Measurements from ENCODE around the gene HIKESHI.

Gene HIKESHI

DNA sequence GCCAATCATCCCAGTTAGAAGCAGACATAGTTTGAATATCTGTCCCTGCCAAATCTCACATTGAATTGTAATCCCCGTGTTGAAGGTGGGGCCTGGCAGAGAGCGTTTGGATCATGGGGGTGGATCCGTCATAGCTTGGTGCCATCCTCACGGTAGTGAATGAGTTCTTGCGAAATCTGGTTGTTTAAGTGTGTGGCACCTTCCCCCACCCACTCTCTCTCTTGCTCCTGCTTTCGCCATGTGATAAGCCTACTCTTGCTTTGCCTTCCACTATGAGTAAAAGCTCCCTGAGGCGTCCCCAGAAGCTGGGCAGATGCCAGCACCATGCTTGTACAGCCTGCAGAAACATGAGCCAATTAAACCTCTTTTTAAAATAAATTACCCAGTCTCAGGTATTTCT, 67.6 kb downstream of the HIKESHI start:
- no peaks in the 10 kb centered on the region; the same call in 1 of the 2 replicates for H3K9me3 ChIP-seq
- no peak overlapping the region for H3K4me3 ChIP-seq (ENCODE audit: low read depth, low read length)
- no peaks in the 10 kb centered on the region; the same call in 1 of the 2 replicates for H3K4me1 ChIP-seq
- no peaks in the 10 kb centered on the region for H3K36me3 ChIP-seq
- TF ChIP-seq, protein P1, sequence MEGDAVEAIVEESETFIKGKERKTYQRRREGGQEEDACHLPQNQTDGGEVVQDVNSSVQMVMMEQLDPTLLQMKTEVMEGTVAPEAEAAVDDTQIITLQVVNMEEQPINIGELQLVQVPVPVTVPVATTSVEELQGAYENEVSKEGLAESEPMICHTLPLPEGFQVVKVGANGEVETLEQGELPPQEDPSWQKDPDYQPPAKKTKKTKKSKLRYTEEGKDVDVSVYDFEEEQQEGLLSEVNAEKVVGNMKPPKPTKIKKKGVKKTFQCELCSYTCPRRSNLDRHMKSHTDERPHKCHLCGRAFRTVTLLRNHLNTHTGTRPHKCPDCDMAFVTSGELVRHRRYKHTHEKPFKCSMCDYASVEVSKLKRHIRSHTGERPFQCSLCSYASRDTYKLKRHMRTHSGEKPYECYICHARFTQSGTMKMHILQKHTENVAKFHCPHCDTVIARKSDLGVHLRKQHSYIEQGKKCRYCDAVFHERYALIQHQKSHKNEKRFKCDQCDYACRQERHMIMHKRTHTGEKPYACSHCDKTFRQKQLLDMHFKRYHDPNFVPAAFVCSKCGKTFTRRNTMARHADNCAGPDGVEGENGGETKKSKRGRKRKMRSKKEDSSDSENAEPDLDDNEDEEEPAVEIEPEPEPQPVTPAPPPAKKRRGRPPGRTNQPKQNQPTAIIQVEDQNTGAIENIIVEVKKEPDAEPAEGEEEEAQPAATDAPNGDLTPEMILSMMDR (IDR thresholded peaks at IDR 0.05; ENCODE audit: low read depth, low read length), result no peak
- no peak for DNase-seq
- H3K27me3 ChIP-seq, result no peaks in the 10 kb centered on the region

GRCh38 chr11:86370171-86370570, 68.1 kb downstream of the HIKESHI start:
- DNase-seq, result no peak
- Histone ChIP-seq H3K36me3 (no peaks in the 10 kb centered on the region), H3K9me3 (no peaks in the 10 kb centered on the region; the same call in 1 of the 2 replicates), H3K4me3 (ENCODE audit: low read depth, low read length) (no peak overlapping the region), H3K4me1 (no peaks in the 10 kb centered on the region; the same call in 1 of the 2 replicates), H3K27me3 (no peaks in the 10 kb centered on the region)
- TF ChIP-seq, protein P1 (IDR thresholded peaks at IDR 0.05; ENCODE audit: low read depth, low read length), result no peak

DNA sequence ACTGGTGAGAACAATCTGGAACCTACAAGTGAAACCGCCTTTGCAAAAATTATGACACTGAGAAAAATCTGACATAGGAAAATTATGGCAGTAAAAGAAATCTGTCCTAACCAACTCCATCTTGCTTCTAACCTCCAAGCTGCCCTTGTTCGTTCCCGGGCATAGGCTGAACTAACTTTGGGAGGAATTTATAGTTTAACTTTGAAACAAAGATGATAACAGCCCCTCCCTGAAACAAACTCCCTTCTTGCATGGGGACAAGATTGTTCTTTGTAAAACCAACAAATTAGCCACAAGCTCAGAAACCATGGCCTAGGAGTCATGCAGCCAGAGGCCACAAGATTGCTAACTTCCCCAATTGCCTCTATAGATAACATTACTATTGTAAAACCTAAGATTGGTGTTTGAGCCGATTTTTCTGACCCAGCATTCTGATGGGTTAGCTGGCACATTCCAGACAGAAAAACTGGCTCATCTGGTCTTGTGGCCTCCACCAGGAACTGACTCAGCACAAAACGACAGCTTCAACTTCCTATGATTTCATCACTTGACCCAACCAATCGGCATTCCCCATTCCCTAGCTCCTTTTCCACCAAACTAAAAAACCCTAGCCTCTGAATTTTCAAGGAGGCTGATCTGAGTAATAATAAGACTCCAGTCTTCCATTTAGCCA, 69.0 kb downstream of the HIKESHI start:
- H3K9me3 ChIP-seq, result no peaks in the 10 kb centered on the region; the same call in 1 of the 2 replicates
- TF ChIP-seq, protein P1 (IDR thresholded peaks at IDR 0.05; ENCODE audit: low read depth, low read length), result no peak
- no peak overlapping the region for H3K4me3 ChIP-seq (ENCODE audit: low read depth, low read length)
- H3K27me3 ChIP-seq, result no peaks in the 10 kb centered on the region
- no peaks in the 10 kb centered on the region; the same call in 1 of the 2 replicates for H3K4me1 ChIP-seq
- H3K36me3 ChIP-seq, result no peaks in the 10 kb centered on the region
- no peak for DNase-seq

- Histone ChIP-seq H3K36me3 (no peaks in the 10 kb centered on the region), H3K4me3 (ENCODE audit: low read depth, low read length) (no peak overlapping the region), H3K4me1 (no peaks in the 10 kb centered on the region; the same call in 1 of the 2 replicates), H3K9me3 (no peaks in the 10 kb centered on the region; the same call in 1 of the 2 replicates), H3K27me3 (no peaks in the 10 kb centered on the region)
- TF ChIP-seq, protein P1 (IDR thresholded peaks at IDR 0.05; ENCODE audit: low read depth, low read length), result no peak
- DNase-seq, result no peak
Observed at GRCh38 chr11:86372041-86372440, 70.0 kb downstream of the HIKESHI start.

DNA sequence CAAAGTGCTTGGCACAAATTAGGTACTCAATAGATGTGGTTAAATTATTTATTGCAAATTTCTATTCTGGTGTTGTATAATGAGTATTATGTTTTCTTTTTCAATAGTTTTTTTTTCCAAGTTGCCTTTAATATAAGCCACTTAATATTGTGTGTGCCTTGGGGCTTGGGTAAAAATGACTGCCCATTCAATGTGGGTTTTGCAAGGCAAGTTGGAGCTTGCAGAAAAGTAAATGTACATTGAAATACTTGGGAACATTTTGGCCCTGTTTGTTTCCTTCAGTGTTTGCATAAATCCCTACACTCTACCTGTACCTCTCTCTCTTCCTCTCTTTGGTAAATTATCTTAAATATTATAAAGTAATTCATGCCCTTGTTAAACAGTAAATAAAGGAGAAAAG, 70.5 kb downstream of the HIKESHI start:
- DNase-seq, result no peak
- Histone ChIP-seq H3K4me1 (no peaks in the 10 kb centered on the region; the same call in 1 of the 2 replicates), H3K36me3 (no peaks in the 10 kb centered on the region), H3K9me3 (no peaks in the 10 kb centered on the region; the same call in 1 of the 2 replicates), H3K4me3 (ENCODE audit: low read depth, low read length) (no peak overlapping the region), H3K27me3 (no peaks in the 10 kb centered on the region)
- TF ChIP-seq, protein P1 (IDR thresholded peaks at IDR 0.05; ENCODE audit: low read depth, low read length), result no peak

DNA sequence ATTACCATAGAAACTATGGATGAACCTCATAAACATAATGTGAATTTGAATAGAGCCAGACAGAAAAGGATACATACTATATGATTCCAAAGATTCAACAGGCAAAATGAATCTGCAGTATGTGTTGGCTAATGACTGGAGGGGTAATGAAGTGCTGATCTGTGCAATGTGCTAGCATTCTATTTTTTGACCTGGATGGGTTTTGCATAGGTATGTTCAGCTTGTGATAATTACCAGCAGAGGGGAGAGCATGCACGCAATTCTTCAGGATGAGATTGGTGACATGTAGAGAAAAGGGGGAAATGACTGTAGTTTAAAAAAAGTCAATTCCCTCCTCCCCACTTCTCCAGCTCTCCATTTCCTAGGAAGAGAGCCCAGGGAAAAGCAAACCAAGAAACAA, 72.0 kb downstream of the HIKESHI start:
- no peaks in the 10 kb centered on the region; the same call in 1 of the 2 replicates for H3K9me3 ChIP-seq
- H3K36me3 ChIP-seq, result no peaks in the 10 kb centered on the region
- no peak for DNase-seq
- no peak overlapping the region for H3K4me3 ChIP-seq (ENCODE audit: low read depth, low read length)
- TF ChIP-seq, protein P1 (IDR thresholded peaks at IDR 0.05; ENCODE audit: low read depth, low read length), result no peak
- H3K27me3 ChIP-seq, result no peaks in the 10 kb centered on the region
- H3K4me1 ChIP-seq, result no peaks in the 10 kb centered on the region; the same call in 1 of the 2 replicates
